ENCODE data around the gene SUFU. TPM values are rescaled to one million over a fixed set of nuclear protein-coding genes. Genes with fewer than 3 reads are reported as not detected.
"Not testable (repeated sequence)": the region's sequence is repeated elsewhere in the genome, so short reads cannot be mapped to it uniquely, and the experiment has no call there.

Gene SUFU
- total RNA-seq, 1 experiment from 2014 or later: 1.7 TPM

GRCh38 chr10:102514487-102515311 is 10.9 kb downstream of the SUFU start:
- no peak for DNase-seq (ENCODE audit: low spot score)

- no peak for DNase-seq (ENCODE audit: low spot score)
Observed at GRCh38 chr10:102515724-102516123, 12.0 kb downstream of the SUFU start.

DNA sequence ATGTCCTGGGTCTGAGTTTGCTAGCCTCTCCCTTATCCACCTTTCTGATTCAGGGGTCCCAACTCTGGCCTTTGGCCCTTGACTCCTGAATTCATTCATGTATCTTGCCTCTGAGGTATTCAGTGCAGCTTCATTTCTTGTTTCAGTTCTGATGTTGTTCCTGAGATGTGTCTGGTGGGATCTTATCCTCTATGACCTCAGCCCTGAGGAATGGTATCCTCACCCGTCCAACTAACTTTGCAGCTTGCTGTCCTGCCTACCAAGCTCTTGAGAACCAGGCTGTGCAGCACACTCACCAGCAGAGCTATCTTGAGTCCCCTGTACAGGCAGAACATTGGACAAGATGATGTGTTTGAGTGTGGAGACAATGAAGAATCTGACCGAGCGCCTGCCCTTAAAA is 13.8 kb downstream of the SUFU start:
- no peak for DNase-seq (ENCODE audit: low spot score)

DNA sequence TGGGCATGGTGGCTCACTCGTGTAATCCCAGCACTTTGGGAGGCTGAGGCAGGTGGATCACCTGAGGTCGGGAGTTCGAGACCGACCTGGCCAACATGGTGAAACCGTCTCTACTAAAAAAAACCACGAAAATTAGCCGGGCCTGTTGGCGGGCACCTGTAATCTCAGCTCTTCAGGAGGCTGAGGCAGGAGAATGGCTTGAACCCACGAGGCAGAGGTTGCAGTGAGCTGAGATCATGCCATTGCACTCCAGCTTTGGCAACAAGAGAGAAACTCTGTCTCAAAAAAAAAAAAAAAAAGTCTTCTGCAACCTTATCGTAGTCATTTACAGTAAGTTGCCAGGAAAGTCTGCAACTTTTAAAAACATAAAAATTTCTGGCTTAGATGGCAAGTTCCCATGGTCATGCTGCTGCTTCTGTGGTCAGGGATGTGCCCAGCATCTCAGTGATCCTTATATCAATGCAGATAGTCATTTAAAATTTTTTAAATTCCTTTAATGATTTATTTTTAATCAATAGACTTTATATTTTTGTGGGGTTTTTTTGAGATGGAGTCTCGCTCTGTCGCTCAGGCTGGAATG is 15.6 kb downstream of the SUFU start:
- no peak for DNase-seq (ENCODE audit: low spot score)

DNA sequence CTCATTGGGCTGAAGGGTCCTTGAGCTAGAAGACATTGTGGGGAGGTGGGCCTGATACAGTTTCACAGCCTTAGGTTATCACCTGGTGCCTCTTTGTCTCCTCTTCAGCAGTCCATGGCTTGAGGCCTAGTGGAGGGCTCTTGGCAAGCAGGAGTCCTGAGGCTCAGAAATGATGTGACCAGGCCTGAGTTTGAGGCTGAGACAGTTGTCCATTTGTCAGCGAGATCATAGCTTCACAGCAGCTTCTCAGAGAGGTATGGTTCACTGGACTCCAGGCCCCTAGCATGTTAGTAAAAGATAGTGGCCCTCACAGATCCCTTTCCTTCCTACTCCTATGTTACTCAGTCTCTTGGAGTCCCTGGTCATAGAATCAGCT is 19.1 kb downstream of the SUFU start:
- DNase-seq (ENCODE audit: low spot score): no peak

DNA sequence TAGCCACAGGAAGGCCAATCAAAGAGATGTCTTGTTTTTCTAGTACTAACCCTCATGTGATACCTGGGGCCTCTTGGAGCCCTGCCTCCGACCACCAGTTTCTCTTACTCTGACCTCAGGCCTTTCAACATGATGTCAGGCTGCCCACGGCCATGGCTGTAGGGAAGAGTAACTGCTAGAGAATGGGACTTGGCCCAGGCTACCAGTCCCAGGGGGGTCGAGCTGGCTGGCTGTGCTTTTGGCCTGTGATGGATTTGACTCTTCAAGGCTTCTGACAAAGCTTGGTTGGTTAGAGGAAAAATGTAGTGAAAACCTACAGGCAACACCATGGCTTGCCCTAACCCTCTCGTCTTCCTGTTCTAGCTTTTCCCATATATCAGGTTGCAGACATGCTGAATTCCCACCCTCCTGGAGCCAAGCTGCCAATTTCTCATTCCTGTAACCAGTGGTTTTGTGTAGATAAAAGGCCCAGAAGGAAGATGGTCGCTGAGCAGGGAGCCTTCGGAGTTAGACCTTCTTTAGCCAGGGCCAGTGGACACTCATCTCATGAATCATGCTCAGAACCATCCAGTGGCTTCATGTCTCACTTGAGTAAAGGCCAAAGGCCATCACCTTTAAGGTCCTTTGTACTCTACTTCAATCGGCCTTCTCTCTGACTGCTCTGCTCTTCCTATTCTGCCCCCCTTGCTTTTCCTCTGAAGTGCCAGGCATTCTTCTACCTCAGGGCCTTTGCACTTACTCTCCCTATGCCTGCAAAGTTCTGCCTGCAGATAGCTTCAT is 19.7 kb downstream of the SUFU start:
- DNase-seq (ENCODE audit: low spot score): no peak

DNA sequence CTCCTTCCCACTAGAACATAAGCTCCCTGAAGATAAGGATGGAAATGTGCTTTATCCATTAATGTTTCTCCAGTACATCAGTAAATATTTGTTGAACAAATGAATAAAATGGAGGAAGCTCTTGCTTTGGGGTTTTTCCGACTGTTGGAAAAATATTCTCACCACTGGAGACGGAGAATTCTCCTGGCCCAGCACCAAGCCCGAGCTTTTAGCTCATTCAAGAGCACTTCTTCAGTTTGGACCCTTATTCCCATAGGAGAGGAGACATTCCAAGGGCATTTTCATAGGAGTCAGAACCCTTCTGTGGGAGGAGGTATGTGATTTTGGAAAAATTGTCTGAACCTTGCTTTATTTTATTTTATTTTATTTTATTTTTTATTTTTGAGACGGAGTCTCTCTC is 21.0 kb downstream of the SUFU start:
- DNase-seq (ENCODE audit: low spot score): no peak

DNA sequence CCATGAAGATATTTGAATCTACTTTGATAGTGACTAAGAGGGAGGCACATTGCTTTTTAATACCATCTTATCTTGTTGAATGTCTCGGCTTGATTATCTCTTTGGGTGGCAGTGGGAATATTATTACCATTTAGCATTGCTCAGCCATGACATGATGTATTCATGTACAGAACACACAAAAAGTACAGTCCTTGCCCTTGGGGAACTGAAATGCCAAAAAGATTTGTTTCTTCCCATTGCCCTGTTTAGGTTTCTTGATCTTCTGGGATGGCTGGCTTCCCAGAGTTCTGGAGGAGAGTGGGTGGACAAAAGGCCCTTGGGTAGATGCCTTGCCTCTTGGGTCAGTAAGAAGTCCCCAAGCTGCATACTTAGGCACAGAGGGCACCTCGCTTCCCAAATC is 23.8 kb downstream of the SUFU start:
- no peak for DNase-seq (ENCODE audit: low spot score)

- DNase-seq (ENCODE audit: low spot score): no peak
Observed at GRCh38 chr10:102534333-102534732, 30.6 kb downstream of the SUFU start.

DNA sequence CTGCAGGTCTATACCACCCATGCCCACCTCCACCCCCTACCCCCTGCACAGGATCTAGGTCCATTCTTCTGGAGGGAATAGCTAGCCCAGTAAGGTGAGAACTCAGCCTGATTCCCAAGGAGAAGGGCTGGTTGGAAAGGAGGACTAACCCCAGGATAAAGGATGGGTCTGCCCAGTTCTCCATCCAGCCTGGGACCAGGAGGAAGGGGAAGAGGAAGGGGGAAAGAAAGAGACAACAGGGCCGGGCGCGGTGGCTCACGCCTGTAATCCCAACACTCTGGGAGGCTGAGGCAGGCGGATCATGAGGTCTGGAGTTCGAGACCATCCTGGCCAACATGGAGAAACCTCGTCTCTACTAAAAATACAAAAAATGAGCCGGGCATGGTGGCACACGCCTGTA is 31.2 kb downstream of the SUFU start:
- DNase-seq (ENCODE audit: low spot score): not testable (repeated sequence)

GRCh38 chr10:102535481-102536147 is 31.8 kb downstream of the SUFU start:
- DNase-seq (ENCODE audit: low spot score): no peak

GRCh38 chr10:102537367-102537766 is 33.6 kb downstream of the SUFU start:
- DNase-seq (ENCODE audit: low spot score): no peak

DNA sequence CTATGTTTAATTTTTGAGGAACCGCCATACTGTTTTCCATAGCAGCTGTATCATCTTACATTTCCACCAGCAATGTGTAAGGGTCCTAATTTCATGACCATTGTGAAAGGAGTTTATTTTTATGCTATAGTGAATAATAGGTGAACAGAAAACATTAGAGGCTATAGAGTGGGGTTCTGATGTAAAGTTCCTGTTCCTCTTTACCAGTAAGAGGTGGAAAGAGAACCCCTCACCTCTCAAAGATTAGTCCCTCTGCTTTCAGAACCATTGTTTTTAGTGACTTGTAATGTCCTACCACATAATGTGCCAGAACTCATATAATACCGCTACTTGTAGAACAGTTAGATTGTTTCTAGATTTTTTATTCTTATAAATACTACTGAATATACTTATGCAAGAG is 34.2 kb downstream of the SUFU start:
- no peak for DNase-seq (ENCODE audit: low spot score)

DNA sequence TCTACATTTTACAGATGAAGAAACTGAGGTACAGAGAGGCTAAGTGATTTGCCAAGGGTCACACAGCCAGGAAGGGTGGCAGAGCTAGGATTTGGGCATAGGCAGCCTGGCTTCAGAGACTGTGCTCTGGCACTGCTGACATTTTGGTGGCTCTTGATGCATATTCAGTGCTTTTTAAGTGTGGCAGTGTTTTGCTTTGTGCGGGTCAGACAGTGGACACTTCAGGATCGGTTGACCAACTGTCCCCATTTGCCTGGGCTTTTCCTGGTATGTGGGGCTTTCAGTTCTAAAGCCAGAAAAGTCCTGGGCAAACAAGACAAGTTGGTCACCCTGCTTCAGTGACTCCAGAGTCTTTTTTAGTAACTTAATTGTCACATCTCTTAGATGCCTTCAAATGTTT is 35.0 kb downstream of the SUFU start:
- DNase-seq (ENCODE audit: low spot score): no peak

- no peak for DNase-seq (ENCODE audit: low spot score)
Observed at GRCh38 chr10:102540023-102540422, 36.3 kb downstream of the SUFU start.

- no peak for DNase-seq (ENCODE audit: low spot score)
Observed at GRCh38 chr10:102542800-102543418, 39.1 kb downstream of the SUFU start.

- no peak for DNase-seq (ENCODE audit: low spot score)
Observed at GRCh38 chr10:102545265-102545871, 41.6 kb downstream of the SUFU start.

GRCh38 chr10:102545997-102546396 is 42.2 kb downstream of the SUFU start:
- DNase-seq (ENCODE audit: low spot score): no peak

- DNase-seq (ENCODE audit: low spot score): no peak
Observed at GRCh38 chr10:102546606-102547320, 43.0 kb downstream of the SUFU start.

- no peak for DNase-seq (ENCODE audit: low spot score)
Observed at GRCh38 chr10:102549549-102549948, 45.8 kb downstream of the SUFU start.
